NCI-H774 (cell line): ENCODE measurements around the gene CYP24A1.

Experiments used
- DNase-seq: peaks from one replicate; lab custom pipeline; 2025; lab: John Stamatoyannopoulos, UW

The CYP24A1 gene

DNA sequence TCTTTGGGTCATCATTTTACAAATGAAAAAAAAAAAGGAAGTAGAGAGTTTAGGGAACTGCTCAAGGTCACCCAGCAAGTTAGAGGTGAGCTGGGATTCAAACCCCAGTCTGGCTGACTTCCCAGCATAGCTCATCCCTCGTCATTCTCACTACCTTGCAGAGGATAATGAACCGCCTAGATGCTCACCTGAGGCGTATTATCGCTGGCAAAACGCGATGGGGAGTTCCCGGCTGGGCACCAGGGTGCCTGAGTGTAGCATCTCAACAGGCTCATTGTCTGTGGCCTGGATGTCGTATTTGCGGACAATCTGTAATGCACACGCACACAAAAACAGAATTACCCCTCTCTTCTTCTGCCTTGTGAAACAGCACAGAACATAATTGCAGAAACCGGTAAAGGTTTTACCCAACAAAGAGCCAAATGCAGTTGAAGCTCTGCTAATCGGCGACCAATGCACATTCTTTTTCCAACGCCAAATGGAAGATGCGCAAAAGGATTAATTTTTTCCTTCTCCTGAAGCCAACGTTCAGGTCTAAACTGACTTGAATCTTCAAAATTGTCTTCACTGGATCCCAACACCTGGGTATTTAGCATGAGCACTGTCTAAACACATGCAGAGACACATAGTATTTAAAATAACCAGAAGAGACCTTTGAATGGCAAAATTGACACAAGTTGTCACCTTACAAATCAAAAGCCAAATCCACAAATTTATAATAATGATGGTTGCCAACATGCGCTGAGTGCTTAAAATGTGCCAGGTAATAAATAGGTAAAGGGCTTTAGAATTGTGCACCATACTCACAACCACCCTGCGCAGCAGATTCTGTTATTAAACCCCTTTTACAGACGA, 16.6 kb downstream of the CYP24A1 start:
- DNase-seq: no peak

DNA sequence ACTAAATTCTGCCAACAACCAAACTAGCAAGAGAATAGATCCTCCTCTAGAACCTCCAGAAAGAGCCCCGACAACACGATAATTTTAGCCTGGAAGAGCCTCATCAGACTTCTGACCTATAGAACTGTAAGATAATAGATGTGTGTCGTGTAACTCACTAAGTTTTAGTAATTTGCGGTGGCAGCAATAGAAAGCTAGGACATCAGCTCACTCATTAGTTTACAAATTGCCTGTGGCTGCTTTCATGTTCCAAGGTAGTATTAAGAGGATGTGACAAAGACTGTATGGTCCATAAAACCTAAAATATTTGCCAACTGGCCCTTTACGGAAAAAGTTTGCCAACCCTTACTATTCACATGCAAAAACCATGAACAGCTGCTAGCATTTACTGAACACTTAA, 17.3 kb downstream of the CYP24A1 start:
- DNase-seq: no peak

DNA sequence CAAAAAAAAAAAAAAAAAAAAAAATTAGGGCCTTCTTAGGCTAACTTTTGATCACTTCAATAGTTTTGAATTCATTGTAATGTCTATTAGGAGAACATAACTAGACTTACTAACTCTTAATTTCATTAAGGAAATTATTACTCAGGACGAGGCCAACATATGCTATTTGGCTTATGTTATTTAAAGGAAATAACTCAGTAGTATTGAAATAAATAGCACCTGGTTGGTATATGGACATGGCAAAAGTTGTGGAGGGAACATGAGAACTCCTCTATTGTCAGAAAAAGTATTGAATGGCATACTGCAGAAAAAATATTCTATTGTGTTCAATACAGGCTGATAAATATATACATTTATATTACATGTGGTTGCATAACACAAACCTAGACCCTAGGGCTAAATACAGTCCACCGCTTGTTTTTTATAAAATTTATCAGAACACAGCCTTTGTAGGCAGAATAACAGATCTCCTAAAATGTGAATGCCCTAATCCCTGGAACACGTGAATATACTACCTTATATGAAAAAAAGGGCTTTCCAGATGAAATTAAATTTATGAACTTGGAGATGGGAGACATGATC, 18.0 kb downstream of the CYP24A1 start:
- no peak for DNase-seq

DNA sequence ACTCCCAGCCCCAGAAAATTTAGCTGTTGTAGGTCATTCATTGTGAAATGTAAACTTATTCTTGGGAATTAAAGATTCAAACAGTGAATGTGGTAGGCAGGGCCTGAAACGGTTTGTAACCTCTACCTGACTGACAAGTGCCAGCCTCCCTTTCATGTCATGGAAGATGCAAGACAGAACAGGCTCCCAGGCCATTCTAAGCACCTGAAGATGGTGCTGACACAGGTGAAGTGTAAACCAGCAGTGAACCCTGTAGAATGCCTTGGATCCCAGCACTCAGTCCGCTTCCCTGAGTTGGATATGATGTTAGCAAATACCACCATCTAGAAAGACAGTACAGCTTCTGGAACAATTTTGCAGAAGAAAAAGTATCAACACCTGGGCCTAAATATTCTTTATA, 19.3 kb downstream of the CYP24A1 start:
- DNase-seq: no peak

DNA sequence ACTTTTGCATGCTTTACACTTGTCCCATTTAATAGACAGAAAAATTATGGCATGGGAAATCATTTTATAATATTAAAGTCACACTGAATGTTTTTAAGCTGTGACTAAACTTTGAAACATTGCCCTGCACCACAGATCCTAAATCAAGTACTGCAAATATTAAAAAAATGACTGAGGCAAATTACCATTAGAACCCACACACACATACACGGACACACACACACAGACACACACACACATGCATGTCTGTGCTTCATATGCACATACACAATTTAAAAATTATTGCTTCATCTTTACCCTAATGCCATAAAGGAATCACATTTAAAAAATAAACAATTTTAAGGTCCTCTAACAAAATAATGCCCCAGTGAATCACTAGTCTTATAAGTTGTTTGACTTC, 19.9 kb downstream of the CYP24A1 start:
- DNase-seq: no peak

DNA sequence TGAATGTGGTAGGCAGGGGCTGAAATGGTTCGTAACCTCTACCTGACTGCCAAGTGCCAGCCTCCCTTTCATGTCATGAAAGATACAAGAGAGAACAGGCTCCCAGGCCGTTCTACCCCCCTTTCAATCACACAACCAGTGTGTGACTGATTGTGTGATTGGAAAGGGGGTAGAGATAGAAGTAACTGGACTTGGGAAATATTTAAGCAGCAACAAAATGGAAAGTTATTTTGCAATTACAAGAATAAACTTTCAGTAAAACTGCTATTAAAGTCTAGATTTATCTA, 20.8 kb downstream of the CYP24A1 start:
- no peak for DNase-seq

DNA sequence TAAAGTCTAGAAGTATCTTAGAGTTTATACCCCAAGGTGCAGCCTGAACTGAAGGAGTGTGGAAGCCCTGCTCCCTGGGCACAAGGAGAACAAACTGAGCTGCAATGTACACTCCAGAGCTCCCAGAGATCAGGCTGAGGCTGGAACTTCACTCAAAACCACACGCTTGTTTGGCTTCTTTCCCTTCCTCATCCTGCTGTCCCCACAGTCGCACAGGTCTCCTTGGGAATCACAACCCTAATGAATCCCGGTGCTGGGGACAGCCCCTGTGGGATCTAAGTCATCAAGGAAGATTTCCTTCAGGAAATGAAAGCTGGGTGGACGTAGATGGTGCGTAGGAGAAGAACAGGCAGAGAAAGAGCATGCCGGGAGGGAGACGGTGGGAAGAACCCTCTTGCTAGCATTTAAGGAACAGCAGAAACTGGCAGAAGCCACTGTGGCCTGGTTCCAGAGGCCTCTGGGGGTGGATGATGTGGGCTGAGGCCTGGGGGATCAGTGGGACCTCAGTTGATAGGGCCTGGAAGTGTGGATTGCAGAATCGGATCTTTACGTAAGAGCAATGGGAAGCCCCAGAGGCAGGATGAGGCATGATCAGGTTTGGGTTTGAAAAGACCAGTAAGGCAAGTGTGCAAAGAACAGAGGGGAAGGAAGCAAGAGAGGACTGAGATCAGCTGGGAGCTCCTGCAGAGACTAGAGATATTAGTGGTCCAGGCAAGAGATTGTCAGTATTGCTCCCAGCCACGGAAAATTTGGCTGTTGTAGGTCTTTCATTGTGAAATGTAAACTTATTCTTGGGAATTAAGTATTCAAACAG, 21.4 kb downstream of the CYP24A1 start:
- DNase-seq: no peak

DNA sequence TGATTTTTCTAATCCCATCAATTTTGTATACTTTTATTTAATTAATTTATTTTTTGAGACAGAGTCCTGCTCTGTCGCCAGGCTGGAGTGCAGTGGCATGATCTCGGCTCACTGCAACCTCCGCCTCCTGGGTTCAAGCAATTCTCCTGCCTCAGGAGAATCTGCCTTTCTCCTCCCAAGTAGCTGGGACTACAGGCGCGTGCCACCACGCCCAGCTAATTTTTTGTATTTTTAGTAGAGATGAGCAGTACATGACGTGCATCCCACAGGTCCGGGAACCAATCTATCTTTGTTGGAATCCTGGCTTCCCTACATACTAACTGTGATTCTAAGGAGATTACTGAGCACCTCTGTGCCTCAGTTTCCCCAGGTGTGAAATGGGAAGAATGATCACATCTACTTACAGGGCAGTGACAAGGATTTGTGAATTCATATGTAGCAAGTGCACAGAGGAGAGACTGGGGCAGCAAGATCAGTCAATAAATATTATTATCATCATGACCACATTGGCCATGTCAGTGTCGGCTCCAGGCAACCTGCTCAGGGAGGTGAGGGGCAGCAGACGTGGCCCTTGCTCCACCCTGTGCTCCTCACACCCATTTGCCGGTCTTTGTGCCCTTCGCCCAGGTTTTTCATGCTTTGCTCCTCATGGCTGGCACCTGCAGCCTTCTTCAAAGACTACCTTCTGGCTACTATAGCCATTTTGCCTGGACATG, 22.1 kb downstream of the CYP24A1 start:
- no peak for DNase-seq

DNA sequence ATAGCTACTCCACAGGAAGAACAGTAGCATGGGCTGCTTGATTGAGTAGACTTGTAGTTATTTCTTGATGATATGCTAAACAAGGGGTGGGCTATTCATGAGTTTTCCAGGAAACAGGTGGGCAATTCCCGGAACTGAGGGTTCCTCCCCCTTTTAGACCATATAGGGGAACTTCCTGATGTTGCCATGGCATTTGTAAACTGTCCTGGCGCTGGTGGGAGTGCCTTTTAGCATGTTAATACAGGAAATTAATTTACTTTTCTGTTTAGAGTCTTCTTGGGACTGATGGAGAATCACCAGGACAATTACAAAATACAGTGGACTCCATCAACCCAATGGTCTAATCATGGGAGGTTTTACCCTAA, 22.7 kb downstream of the CYP24A1 start:
- DNase-seq: no peak

DNA sequence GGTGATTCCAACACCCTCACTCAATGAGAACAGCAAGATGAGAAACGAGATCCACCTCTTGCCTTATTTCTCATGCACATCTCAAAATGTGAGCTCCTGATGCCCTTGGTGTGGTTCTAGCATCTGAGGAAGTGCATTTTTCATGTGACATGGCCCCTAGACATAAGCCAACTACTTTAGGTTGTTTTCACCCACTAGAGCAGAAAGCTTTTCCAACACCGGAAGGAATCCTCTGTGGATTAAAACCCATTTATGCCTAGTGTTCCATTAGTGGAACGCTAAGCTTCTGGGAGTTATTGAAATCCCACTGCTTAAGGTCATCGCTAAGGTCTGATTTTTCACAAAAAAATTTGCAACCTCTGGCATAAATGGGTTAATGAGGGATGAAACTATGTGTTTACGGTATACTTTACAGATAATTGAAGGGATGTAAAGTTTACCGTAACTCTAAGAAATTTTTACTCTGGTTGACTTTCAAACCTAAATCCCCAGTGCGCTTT, 24.0 kb downstream of the CYP24A1 start:
- DNase-seq: no peak

DNA sequence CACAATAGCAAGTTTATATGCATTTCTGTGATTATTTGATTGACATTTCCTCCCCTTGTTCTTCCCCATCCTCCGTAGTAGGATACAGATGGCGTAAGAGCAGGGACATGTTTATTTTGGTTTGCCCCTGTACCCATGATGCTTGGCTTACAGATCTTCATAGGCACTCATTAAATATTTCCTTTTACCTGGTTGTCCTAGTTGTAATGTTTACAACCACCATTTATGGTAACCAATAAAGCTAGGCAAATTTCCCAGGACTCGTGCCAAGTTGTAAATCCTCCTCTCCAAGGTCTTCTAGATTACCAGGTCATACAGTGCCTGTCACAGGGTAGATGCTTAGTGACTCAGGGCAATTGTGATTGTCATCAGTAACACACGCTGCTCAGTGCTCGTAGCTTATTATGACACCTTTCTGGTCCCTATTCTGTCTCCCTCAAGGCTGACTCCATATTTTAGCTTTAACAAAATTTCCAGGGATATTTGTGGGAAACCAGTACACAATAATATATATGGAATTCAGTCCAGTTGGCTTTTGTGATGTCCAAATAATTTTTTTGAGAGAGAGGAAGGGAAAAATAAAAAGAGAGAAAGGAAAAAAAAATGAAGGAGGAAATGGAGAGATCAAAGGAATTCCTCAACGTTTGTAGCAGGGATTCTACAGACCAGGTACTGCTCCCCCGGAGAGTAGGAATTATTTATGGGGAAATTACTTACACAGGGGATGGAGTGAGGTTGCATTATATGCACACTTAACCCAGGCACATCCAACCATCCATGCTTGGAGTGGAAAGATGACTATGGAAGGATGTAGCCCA, 24.6 kb downstream of the CYP24A1 start:
- no peak for DNase-seq

DNA sequence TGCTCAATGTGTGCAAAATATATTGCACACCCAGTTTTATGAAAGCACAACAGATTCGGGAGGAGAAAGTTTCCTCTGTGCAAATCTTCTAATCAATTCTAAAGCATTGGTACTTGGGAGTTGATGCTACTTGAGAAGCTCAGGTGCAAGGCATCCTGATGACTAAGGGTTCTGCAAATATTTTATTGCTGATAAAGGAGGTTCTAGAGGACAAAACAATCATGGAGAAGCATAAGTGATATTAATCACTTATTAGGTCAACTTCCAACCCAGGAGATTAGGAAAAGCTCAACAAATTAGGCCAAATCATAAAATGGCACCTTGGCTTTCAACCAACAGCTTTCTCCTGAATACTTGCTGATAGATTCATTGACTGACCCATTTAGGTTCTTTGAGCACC, 27.1 kb downstream of the CYP24A1 start:
- no peak for DNase-seq

DNA sequence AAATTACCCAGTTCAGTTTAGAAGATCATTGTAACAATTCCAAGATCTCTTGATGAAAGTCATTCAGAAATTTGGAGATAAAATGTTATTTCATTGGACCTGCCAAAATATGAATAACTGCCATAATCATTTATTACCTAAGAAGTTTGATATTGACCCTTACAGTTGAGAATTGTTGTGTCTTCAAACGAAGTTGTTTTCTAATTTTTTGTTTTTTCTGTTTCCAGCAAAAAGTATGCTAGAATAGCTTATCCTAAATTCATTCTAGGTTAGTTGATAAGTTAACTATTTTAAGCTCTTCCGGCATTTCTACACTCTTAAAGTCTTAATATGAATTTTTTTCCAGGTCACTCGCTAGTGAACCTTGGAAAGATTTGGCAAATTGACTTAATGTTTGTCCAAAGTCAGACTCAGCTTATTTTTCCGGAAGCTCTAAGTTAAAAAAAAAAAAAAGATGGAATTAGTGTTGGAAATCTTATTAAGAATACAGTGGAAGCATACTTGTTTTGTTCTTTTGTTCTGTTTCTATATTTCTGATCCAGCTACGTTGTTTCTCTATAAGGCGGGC, 28.9 kb downstream of the CYP24A1 start:
- DNase-seq: no peak

DNA sequence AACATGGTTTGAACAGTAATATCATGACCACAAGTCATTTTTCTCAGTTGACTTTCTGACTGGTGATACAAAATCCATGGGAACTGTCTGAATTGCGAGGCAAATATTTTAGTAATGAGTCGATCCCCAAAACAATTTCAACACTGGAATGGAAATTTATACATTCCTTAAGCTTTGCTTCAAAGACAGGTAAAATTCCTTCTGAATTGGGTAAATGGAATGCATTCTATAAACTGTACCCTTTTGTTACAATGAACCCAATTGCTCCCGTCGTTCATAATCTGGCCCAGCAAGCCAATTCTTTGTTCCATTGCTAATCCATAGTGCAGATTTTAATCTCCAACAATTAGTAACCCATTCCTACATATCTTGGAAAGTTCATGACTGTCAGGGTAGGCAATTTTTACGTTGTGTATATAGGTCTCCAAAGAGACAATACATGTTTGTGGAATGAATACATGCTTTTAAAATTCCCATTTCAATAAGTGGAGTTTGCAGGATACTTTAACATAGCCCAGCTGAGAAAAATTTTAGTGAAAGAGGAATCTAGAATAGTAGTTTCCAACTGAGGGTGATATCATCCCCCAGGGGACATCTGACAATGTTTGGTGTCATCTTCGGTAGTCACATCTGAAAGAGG, 32.7 kb downstream of the CYP24A1 start:
- no peak for DNase-seq

DNA sequence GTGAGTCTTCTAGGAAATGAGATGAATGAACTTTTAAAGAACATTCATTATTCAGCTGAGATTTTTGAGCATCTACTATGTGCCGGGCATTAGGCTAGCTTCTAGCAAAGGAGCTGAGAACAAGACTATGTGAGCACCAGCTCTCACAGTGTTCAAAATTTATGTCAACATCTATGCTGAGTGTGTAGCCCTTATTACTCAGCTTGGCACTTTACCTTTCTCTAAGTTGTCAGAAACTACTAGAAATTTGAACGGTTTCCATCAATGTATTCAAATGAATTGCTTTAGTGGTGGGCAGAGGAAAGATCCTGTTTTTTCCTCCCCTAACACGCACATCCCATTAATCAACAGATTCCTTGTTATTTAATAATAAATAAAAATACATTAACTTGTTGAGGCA, 33.3 kb downstream of the CYP24A1 start:
- DNase-seq: no peak

DNA sequence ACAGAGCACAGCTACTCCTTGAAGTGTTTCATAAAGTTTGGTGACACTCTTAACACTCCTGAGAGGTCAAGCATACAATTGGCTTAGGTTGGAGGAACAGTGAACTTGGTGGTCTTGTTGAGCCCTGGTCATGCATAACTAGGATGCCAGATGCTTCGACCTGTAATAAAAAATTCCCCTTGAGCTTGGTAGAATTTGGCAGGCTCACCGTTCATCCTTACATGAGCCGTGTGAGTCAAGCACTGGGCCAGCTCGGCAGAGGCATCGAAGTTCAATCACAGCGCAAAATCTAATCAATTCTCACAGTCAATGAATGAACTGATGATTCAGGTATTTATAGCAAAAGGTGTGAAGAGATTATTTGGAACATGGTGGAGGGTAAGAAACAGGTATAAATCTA, 33.7 kb downstream of the CYP24A1 start:
- DNase-seq: no peak

DNA sequence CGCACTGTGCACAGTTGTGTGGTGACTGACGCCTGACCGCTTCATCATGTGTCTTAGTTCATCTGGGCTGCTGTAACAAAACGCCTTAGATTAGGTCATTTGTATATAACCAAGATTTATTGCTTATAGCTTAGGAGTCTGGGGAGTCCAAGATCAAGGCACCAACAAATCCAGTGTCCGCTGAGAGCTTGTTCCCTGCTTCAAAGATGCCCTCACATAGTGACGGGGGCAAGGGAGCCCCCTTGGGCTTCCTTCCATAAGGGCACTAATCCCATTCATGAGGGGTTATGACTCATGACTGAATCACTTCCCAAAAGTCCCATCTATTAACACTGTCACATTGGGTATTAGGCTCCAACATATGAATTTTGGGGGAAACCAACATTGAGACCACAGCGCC, 34.6 kb downstream of the CYP24A1 start:
- no peak for DNase-seq

DNA sequence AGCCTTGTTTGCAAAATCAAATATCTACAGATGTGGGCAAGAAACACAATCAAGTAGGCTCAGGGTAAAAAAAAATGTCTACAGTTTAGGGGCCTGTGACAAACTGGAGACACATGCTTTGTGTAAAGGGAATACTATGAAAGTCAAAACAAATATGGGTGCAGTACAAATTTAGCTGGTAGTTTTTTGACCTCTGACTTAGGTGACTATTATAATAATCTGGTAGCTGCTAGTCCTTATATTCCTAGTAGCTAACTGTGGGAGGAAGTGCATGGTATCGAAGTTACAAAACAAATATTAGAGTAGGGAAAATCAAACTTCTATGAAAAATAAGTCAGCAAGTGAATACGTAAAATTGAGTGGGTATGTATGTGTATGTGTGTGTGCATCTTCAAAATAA, 35.4 kb downstream of the CYP24A1 start:
- DNase-seq: no peak

DNA sequence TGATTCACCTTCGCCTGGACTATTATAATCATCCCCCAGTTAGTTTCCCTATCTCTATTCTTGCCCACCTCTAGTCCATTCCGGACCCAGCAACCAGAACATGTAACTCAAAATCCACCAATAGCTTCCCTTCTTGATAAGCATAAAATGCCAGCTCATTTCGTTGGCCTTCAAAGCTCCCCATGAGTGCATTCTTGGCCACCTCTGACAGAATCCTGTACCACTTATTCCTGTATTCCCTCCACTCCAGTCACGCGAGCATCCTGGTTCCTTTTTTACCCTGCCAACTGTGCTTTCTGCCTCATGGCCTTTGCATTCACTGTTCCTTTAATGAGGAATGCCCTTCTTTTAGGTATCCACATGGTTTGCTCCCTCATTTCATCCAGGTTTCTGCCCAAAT, 36.7 kb downstream of the CYP24A1 start:
- DNase-seq: no peak

DNA sequence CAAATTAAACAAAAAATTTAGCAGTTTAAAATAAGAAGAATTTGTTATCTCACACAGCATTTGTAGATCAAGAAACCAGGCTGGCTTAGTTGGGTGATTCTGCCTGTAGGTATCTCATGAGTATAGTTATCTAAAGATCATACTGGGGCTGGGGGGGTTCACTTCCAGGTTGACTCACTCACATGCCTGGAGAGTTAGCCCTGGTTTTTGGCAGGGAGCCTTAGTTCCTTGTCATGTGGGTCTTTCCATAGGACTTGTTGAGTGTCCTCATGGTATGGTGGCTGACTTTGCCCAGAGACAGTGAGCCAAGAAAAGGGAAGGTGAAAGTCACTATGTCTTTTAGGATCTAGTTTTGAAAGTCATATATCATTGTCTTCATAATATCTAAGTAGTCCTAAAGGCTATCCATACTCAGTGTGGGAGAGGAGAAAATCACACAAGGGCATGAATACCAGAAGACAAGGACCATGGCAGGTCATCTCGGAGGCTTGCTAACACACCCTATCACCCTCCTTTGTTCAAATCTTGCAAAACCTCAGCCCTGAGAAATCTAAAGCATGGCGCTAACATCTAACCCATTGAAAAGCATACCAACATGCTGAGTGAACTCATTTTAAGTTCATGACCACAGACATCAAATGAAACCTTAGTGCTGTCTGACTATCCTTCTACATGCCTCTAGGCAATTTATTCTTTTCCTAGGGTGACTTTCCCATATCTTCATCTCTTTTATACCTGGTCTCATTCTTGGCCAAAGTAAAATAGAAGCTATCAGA, 39.2 kb downstream of the CYP24A1 start:
- DNase-seq: no peak
